EH (cell line): ENCODE data around the gene SOS2.

Experiments used
- DNase-seq: peaks from one replicate; pipeline ENCODE4 v3.0.0-alpha.2; 2015; ENCODE audit warnings: low read depth

Gene SOS2

GRCh38 chr14:50231475-50232275 lies at the start of gene SOS2:
TSS of gene SOS2 (minus strand) at chr14:50231578. CDS start at chr14:50231283, 295 bp downstream.
- DNase-seq, result peak; percentile 87

- DNase-seq, result peak; percentile 9
Measured at GRCh38 chr14:50272498-50272897, 41.1 kb upstream of the SOS2 start.

GRCh38 chr14:50270932-50271331 lies 39.6 kb upstream of the SOS2 start:
- no peak for DNase-seq

GRCh38 chr14:50265029-50265428 lies 33.7 kb upstream of the SOS2 start:
- no peak for DNase-seq

GRCh38 chr14:50263321-50263720 lies 31.9 kb upstream of the SOS2 start:
- DNase-seq, result no peak

GRCh38 chr14:50262865-50263264 lies 31.5 kb upstream of the SOS2 start:
- no peak for DNase-seq

GRCh38 chr14:50260511-50260910 lies 29.1 kb upstream of the SOS2 start:
- DNase-seq, result peak; percentile 57

- no peak for DNase-seq
Measured at GRCh38 chr14:50260072-50260471, 28.7 kb upstream of the SOS2 start.

GRCh38 chr14:50257732-50258131 lies 26.4 kb upstream of the SOS2 start:
- no peak for DNase-seq

GRCh38 chr14:50254248-50254647 lies 22.9 kb upstream of the SOS2 start:
- DNase-seq, result no peak

GRCh38 chr14:50249136-50249775 lies 17.9 kb upstream of the SOS2 start:
- DNase-seq, result no peak

GRCh38 chr14:50247245-50247644 lies 15.9 kb upstream of the SOS2 start:
- DNase-seq, result no peak

- no peak for DNase-seq
Measured at GRCh38 chr14:50242566-50243310, 11.4 kb upstream of the SOS2 start.

GRCh38 chr14:50242096-50242495 lies 10.7 kb upstream of the SOS2 start:
- DNase-seq, result no peak

- DNase-seq, result no peak
Measured at GRCh38 chr14:50237427-50237826, 6.0 kb upstream of the SOS2 start.

- DNase-seq, result no peak
Measured at GRCh38 chr14:50233951-50234250, 2.5 kb upstream of the SOS2 start.

- DNase-seq, result no peak
Measured at GRCh38 chr14:50233166-50233950, 2.0 kb upstream of the SOS2 start.

GRCh38 chr14:50232276-50232642 lies 881 bp upstream of the SOS2 start:
- DNase-seq, result no peak

- DNase-seq, result peak; percentile 71
Measured at GRCh38 chr14:50230701-50231474, 490 bp downstream of the SOS2 start.

- DNase-seq, result no peak
Measured at GRCh38 chr14:50230401-50230700, 1.0 kb downstream of the SOS2 start.

- DNase-seq, result no peak
Measured at GRCh38 chr14:50229681-50230080, 1.7 kb downstream of the SOS2 start.

- DNase-seq, result no peak
Measured at GRCh38 chr14:50228313-50228712, 3.1 kb downstream of the SOS2 start.
